IMR-90 (cell line): ENCODE data around the gene NTRK3. TPM values are rescaled to one million over a fixed set of nuclear protein-coding genes. Genes with fewer than 3 reads are reported as not detected.
A peak's percentile ranks its signal among the peaks of the same experiment; 100 is the strongest.

Source experiments
- ATAC-seq: fragments of 200-7000 bp; cut with Tn5 transposase; 2 replicates; pipeline ENCODE4 v1.9.1; 2020; ENCODE audit warnings: low read depth, mild to moderate bottlenecking, moderate library complexity
- BruUV-seq: library from RNA; stranded (reverse); fragments of 400-500 nt; replicated peaks from 2 replicates; lab custom pipeline; 2021; lab: Mats Ljungman, UMichigan
- CTCF ChIA-PET: fragments of 300-600 bp; formaldehyde crosslinking; extraction: SDS; loops from one replicate; lab custom pipeline; 2021; ENCODE audit warnings: antibody characterized with exemption; lab: Yijun Ruan, JAX
- POLR2A ChIA-PET: fragments of 300-600 bp; sonication (Branson Sonifier 250); formaldehyde crosslinking; loops from one replicate; lab custom pipeline; 2022; ENCODE audit warnings: antibody characterized with exemption; ENCODE audit not compliant: unreplicated experiment; lab: Charles Lee
- DNase-seq: peaks from one replicate; pipeline ENCODE4 v3.0.0; 2013
- H2AFZ ChIP-seq: replicated peaks from 2 replicates; pipeline ENCODE3; 2013; ENCODE audit warnings: low read length, mild to moderate bottlenecking; ENCODE audit not compliant: poor library complexity
- H2AK5ac ChIP-seq: 2 replicates; pipeline ENCODE4 v1.6.1; 2013; ENCODE audit warnings: low read depth, low read length, inconsistent platforms
- H2AK9ac ChIP-seq: replicated peaks from 2 replicates; pipeline ENCODE3; 2013; ENCODE audit warnings: mild to moderate bottlenecking, low read depth, low read length, moderate library complexity; ENCODE audit not compliant: poor library complexity
- H2BK120ac ChIP-seq: 2 replicates; pipeline ENCODE4 v1.6.1; 2013; ENCODE audit warnings: low read depth, low read length, inconsistent platforms
- H2BK15ac ChIP-seq: 3 replicates; pipeline ENCODE4 v1.6.1; 2013; ENCODE audit warnings: low read depth, low read length, inconsistent platforms
- H2BK20ac ChIP-seq: 2 replicates; pipeline ENCODE4 v1.6.1; 2013; ENCODE audit warnings: low read depth, mild to moderate bottlenecking, inconsistent platforms, low read length, moderate library complexity
- H2BK5ac ChIP-seq: 2 replicates; pipeline ENCODE4 v1.6.1; 2013; ENCODE audit warnings: mild to moderate bottlenecking, low read depth, low read length, inconsistent platforms; ENCODE audit not compliant: poor library complexity, severe bottlenecking
- H3K14ac ChIP-seq: replicated peaks from 2 replicates; pipeline ENCODE4 v1.6.1; 2013; ENCODE audit warnings: low read depth, low read length, inconsistent platforms
- H3K18ac ChIP-seq: 2 replicates; pipeline ENCODE4 v1.6.1; 2013; ENCODE audit warnings: low read depth, low read length, control low read depth
- H3K23ac ChIP-seq: 2 replicates; pipeline ENCODE4 v1.6.1; 2013; ENCODE audit warnings: low read depth, low read length, inconsistent platforms
- H3K27ac ChIP-seq: 2 replicates; pipeline ENCODE4 v1.5.1; 2013; ENCODE audit warnings: mild to moderate bottlenecking, control low read depth, low read length; ENCODE audit not compliant: insufficient read depth
- H3K27me3 ChIP-seq: 2 replicates; pipeline ENCODE4 v1.6.1; 2013; ENCODE audit warnings: low read length; ENCODE audit not compliant: control insufficient read depth, insufficient read depth
- H3K36me3 ChIP-seq: 2 replicates; pipeline ENCODE4 v1.6.1; 2013; ENCODE audit warnings: low read length, mixed read lengths; ENCODE audit not compliant: control insufficient read depth, insufficient read depth
- H3K4ac ChIP-seq: 2 replicates; pipeline ENCODE4 v1.6.1; 2013; ENCODE audit warnings: low read depth, low read length, inconsistent platforms
- H3K4me1 ChIP-seq: 2 replicates; pipeline ENCODE4 v1.6.1; 2013; ENCODE audit warnings: low read length, mixed read lengths; ENCODE audit not compliant: control insufficient read depth, insufficient read depth
- H3K4me2 ChIP-seq: 2 replicates; pipeline ENCODE4 v1.6.1; 2013; ENCODE audit warnings: low read depth, mild to moderate bottlenecking, control low read depth, low read length, moderate library complexity
- H3K4me3 ChIP-seq: 2 replicates; pipeline ENCODE4 v1.5.1; 2013; ENCODE audit warnings: low read depth, mild to moderate bottlenecking, control low read depth, low read length, moderate library complexity; ENCODE audit not compliant: insufficient read depth
- H3K56ac ChIP-seq: 2 replicates; pipeline ENCODE4 v1.6.1; 2013; ENCODE audit warnings: low read length, inconsistent platforms; ENCODE audit not compliant: insufficient read depth; ENCODE audit errors: extremely low read depth
- H3K79me1 ChIP-seq, 2 experiments: 2 replicates each; pipeline ENCODE4 v1.6.1; 2013; ENCODE audit warnings: low read length in 2 of 2, inconsistent platforms in 1 of 2, low read depth in 1 of 2
- H3K9ac ChIP-seq: 2 replicates; pipeline ENCODE4 v1.6.1; 2013; ENCODE audit warnings: low read depth, low read length, control low read depth
- H3K9me1 ChIP-seq: 2 replicates; pipeline ENCODE4 v1.6.1; 2013; ENCODE audit warnings: low read length, inconsistent platforms; ENCODE audit not compliant: insufficient read depth
- H3K9me3 ChIP-seq: 2 replicates; pipeline ENCODE4 v1.6.1; 2013; ENCODE audit warnings: low read length; ENCODE audit not compliant: control insufficient read depth, insufficient read depth
- H4K20me1 ChIP-seq: 2 replicates; pipeline ENCODE4 v1.6.1; 2013; ENCODE audit warnings: low read length, inconsistent platforms; ENCODE audit not compliant: insufficient read depth
- H4K5ac ChIP-seq: 2 replicates; pipeline ENCODE4 v1.6.1; 2013; ENCODE audit warnings: mild to moderate bottlenecking, low read depth, low read length, control low read depth
- H4K8ac ChIP-seq, 2 experiments: 2 replicates each; pipeline ENCODE4 v1.6.1; 2013; ENCODE audit warnings: low read depth in 2 of 2, low read length in 2 of 2, control low read depth in 1 of 2, inconsistent platforms in 1 of 2
- H4K91ac ChIP-seq: 2 replicates; pipeline ENCODE4 v1.6.1; 2013; ENCODE audit warnings: low read depth, low read length, inconsistent platforms; ENCODE audit not compliant: insufficient read depth
- CEBPB ChIP-seq: IDR thresholded peaks from 2 replicates; pipeline ENCODE4 v1.6.1; 2012; ENCODE audit warnings: low read depth, low read length, improper control_type of control experiment
- FOS ChIP-seq: fragments of 150-350 bp; IDR thresholded peaks from 2 replicates; pipeline ENCODE4 v1.6.1; 2016; ENCODE audit warnings: low read depth, low read length
- MAFK ChIP-seq: IDR thresholded peaks from 2 replicates; pipeline ENCODE4 v1.6.1; 2012; ENCODE audit warnings: low read depth, low read length, improper control_type of control experiment
- MXI1 ChIP-seq: IDR thresholded peaks from 2 replicates; pipeline ENCODE4 v1.6.1; 2012; ENCODE audit warnings: low read depth, mild to moderate bottlenecking, low read length, moderate library complexity, borderline replicate concordance
- POLR2A ChIP-seq: IDR thresholded peaks from 2 replicates; pipeline ENCODE4 v1.6.1; 2012; ENCODE audit warnings: mild to moderate bottlenecking, low read depth, low read length
- RFX5 ChIP-seq: IDR thresholded peaks from 2 replicates; pipeline ENCODE4 v1.8.0; 2012; ENCODE audit warnings: low read depth, mild to moderate bottlenecking, low read length, moderate library complexity
- WGBS, 2 experiments: methylation state at CpG; one replicate each; pipeline versions ENCODE4 v1.1.5 to v1.1.7; 2013; ENCODE audit warnings: missing lambda C conversion rate in 2 of 2; ENCODE audit not compliant: insufficient read length in 1 of 2; ENCODE audit errors: extremely low coverage in 2 of 2; 5-methylcytosine and 5-hydroxymethylcytosine counted together
- dilution Hi-C: fragments of 300-500 bp; cut with HindIII; formaldehyde crosslinking; loops from one replicate; pipeline ENCODE4 v1.14.3; 2018; ENCODE audit warnings: low sequenced_read_pairs; ENCODE audit not compliant: unreplicated experiment
- in situ Hi-C: fragments of 300-500 bp; cut with MboI; formaldehyde crosslinking; loops from 3 replicates; pipeline ENCODE4 v1.14.3; 2019; ENCODE audit warnings: low sequenced_read_pairs, inconsistent platforms, mixed read lengths
- intact Hi-C: fragments of 100-400 bp; cut with micrococcal nuclease; formaldehyde crosslinking; loops from 2 replicates; pipeline ENCODE4 v1.10.0; 2022
- polyA plus RNA-seq, 3 experiments: library from polyadenylated mRNA; depleted of rRNA; stranded (reverse); fragments of >200 nt; gene quantifications; 2 replicates each; pipeline ENCODE4 v1.2.3, GENCODE V29; 2012; ENCODE audit warnings: low replicate concordance in 1 of 3
- total RNA-seq: library from RNA; depleted of rRNA; stranded (reverse); fragments of >200 nt; gene quantifications from 2 replicates; pipeline ENCODE4 v1.2.3, GENCODE V29; 2012
- TF ChIP-seq, protein P1 (sequence below): fragments of 150-350 bp; IDR thresholded peaks from 2 replicates; pipeline ENCODE4 v1.6.1; 2016; ENCODE audit warnings: low read depth, mild to moderate bottlenecking, low read length, moderate library complexity, borderline replicate concordance

The NTRK3 gene
- total and polyA plus RNA-seq, 2 of the 4 experiments (the other 2 are of a cell fraction), result under 0.01 to 0.15 TPM

DNA sequence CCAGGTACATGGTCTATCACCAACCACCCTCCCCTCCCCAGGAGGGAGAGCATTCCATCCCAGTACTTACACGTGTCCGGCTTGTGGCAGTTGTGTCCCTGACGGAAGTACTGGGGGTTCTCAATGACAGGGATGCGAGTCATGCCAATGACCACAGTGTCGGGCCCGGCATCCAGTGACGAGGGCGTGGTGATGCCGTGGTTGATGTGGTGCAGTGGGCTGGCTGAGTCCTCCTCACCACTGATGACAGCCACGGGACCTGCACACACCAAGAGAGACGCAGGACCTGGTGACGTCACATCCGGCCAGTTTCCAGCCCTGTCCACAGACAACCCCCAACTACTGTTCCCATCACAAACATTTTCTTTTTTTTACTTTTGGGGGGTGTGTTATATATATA is 223.8 kb downstream of the NTRK3 start:
- dilution Hi-C loops, result no loop called here
- Histone ChIP-seq H3K56ac (no peak overlapping the region), H2AK5ac (no peak overlapping the region), H3K27ac (no peak overlapping the region), H3K9ac (no peak overlapping the region), H3K9me3 (peaks cover 18% of the 10 kb centered on the region), H2BK120ac (no peak overlapping the region), H3K27me3 (no peaks in the 10 kb centered on the region), H4K8ac (no peak overlapping the region), H2BK20ac (no peak overlapping the region), H4K20me1 (no peaks in the 10 kb centered on the region), H3K4me3 (no peak overlapping the region), H2BK5ac (no peak overlapping the region), H3K36me3 (no peaks in the 10 kb centered on the region), H3K4me1 (no peaks in the 10 kb centered on the region), H4K91ac (no peak overlapping the region), H2AK9ac (no peak overlapping the region), H3K23ac (no peak overlapping the region), H4K5ac (no peak overlapping the region), H3K4ac (no peak overlapping the region), H3K4me2 (no peak overlapping the region), H3K14ac (no peak overlapping the region), H2BK15ac (no peak overlapping the region), H2AFZ (peak overlapping the region; percentile 43), H3K18ac (no peak overlapping the region), H3K79me1 (no peaks in the 10 kb centered on the region), H3K9me1 (no peaks in the 10 kb centered on the region)
- ATAC-seq (no peak), DNase-seq (no peak)
- CTCF ChIA-PET, result no interaction called here
- BruUV-seq, result no TSS peak
- intact Hi-C loops, result no loop called here
- POLR2A ChIA-PET, result no interaction called here
- TF ChIP-seq FOS (no peak), RFX5 (no peak), MAFK (no peak), CEBPB (no peak), MXI1 (no peak), POLR2A (no peak)
- TF ChIP-seq, protein P1, sequence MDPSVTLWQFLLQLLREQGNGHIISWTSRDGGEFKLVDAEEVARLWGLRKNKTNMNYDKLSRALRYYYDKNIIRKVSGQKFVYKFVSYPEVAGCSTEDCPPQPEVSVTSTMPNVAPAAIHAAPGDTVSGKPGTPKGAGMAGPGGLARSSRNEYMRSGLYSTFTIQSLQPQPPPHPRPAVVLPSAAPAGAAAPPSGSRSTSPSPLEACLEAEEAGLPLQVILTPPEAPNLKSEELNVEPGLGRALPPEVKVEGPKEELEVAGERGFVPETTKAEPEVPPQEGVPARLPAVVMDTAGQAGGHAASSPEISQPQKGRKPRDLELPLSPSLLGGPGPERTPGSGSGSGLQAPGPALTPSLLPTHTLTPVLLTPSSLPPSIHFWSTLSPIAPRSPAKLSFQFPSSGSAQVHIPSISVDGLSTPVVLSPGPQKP, result no peak
- WGBS, 2 experiments, result 100% methylated on average over 1 of the region's 13 CpGs; no CpG with 5 or more reads in 1 of the 2 experiments
- in situ Hi-C loops, result no loop called here
